NOMO-1 treated with dmso at 0.1 percent for 144 hours (cell line): Measurements from ENCODE around the gene DCC.

Source experiments
- DNase-seq: peaks from one replicate; lab custom pipeline; 2025; ENCODE audit not compliant: unreplicated experiment; lab: John Stamatoyannopoulos, UW

DCC gene

DNA sequence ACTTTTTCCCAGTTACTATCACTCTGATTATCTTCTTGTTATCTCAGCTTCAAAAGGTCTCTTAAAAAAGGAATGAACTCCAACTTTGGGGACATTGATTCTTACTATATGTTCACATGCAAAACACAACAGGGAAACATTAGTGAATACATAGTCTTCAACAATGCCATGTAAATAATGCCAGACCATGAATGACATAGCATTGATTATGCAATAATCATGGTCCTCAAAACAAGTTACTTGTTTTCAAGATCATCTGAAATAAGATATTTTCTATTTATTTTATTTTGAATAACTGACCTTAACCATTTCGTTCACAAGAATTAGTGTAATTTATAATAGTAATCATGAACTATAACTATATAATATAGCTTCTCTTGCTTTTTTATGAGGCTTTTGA is 982.2 kb downstream of the DCC start:
- no peak for DNase-seq

DNA sequence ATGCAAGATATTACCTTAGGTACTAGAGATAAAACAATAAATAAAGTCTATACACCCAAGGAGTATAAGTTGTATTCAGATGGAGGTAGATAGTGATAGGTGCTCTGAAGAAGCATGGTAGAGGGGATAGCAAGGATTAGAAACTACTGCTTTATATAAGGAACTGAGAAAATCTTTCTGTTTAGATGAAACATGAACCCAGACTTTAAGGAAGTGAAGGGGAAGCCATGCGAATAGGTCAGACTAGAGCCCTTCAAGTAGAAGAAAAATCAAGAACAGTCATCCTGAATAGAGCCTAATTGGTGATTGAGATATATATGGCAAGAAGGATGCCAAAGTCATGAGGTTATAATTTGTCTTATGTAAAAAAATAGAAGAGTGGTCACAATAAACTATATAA is 984.4 kb downstream of the DCC start:
- DNase-seq, result no peak

DNA sequence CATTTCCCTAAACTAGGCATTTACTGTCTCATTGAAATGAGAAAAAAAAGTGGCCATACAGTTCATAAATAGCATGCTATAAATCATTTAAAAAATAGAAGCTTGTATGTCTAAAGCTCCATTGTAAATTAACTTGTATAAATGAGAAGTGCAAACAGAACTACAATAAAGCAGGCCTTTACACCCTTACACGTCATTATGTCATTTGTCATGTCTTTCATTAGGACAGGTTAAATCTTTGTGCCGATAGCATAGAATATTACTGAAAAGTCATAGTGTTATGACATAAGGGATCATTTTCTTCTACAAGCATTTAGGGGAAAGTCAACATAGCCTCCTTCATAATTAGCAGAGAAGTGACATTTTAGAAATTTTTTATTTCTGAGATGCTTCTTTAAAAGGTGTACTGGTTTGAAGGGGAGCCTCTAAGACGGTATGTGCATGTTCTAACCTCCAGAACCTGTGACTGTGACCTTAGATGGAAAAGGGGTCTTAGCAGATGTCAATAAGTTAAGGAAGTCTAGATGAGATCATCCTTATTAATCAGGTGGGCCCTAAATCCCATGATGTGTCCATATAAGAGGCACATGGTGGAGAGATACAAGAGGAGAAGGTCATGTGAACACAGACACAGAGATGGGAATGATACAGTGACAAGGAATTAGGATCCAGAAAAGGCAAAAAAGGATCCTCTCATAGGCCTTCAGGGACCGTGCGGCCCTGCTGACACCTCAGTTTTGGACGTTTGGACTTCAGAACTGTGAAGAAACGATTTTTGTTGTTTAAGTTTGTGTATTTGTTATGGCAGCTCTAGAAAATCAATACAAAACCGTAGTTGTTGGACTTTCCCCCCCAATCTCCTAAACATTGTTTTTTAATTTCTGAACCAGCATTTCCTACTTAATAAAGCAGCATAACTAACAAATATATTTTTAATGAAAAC is 1020.8 kb downstream of the DCC start:
- no peak for DNase-seq

DNA sequence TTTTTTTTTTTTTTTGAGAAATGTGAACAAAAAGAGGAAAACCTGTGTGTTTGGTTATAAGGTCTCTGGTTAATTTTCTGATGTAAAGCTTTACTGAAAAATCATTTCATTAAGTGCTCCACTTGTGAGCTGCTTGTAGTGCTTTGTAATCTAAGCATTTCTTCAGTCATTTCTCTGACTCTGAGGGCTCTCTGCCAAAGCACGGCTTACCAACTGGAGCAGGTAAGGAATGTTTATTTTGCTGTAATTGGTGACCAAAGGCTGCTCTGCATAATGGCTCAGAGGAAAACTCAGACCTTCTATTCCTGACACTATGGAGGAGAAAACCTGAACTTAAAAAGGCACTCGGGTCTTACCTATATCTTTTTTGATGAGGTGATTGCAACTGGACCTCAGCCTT is 1035.6 kb downstream of the DCC start:
- no peak for DNase-seq

DNA sequence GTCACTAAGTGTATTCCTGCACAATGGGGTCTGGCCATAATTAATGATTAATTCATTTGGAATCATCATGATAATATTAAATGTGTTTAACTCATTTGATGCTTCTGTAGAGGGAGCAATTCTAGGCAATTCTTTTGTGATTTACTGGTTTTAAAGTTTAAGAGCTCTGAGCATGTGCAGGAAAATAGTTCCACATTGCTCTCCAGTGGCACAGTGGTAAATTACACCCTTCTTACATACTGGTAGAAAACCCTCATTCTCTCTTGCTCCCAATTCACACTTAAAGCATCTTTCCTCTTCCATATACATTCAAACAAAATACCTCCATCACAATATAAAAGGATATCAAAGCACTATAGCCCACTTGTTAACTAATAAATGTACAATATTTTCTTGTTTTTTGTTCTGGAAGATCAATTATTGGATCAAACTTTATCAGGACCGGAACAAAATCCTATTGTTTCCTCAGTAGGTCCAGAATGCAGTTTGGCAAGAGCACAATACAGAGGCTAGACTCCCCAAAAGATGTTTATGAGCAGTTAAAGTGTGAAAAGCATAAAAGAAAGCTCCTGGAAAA is 1040.2 kb downstream of the DCC start:
- DNase-seq, result no peak

DNA sequence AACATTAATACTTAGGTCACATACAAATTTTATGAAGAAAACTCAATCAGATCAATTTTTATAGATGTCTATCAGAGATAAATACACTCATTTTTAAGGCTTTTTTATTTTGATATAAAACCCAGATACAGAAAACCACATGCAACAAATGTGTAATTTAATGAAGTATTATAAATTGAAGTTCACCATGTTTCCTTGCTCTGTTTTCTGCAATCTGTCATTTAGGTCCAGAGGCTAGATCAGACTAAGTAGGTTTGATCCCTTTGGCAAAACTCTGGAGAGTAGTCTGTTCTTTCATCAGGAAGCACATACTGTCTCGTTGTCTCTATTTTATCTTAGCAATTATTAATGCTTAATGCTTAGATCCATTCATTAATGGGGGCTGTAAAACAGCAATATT is 1042.9 kb downstream of the DCC start:
- no peak for DNase-seq

DNA sequence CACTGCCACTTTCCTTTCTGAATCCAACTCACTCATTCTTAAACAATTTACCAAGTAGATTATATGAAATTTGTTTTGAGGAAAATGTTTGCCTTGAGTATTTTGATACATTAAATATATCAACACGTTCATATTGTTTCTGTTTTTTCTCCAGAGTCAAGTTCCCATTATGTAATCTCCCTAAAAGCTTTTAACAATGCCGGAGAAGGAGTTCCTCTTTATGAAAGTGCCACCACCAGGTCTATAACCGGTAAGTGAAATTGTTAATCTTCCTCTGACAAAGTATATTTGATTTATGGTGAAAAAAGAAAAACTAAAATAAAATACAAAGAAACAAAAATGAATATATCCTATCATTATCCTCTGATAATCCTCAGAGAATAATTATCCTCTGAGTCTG is 1045.9 kb downstream of the DCC start:
- DNase-seq, result no peak

DNA sequence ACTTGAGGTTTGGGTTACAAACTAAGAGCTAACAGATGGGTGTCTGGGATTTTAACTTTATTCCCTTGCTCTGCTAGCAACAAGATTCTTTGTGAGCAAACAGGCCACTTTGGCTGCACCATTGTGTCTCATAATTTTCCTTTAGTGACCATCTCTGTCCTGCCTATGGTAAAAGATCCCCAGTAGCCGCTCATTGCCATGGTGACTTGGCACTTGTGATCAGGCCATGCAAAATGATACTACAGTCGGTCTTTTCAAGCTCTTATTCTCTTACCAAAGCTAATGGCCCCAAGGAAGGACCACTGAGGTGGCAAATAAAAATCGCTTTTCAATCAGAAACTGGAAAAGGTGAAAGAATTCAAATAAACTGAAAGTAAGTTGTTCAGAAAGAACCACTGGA is 1047.6 kb downstream of the DCC start:
- no peak for DNase-seq

DNA sequence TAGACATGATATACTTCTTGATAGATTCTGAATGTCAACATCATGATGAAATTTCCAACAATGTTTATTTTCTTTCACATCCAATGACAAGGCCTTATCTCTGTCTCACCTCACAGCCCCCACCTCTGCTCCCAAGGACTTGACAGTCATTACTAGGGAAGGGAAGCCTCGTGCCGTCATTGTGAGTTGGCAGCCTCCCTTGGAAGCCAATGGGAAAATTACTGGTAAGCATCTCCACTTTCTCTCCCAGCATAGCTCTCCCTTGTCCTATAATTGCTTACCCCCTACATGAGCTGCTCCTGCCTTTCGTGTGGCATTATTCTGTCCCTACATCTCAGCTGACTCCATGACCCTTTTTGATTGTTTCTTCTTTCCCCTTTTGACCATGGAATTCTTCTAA is 1062.7 kb downstream of the DCC start:
- no peak for DNase-seq

DNA sequence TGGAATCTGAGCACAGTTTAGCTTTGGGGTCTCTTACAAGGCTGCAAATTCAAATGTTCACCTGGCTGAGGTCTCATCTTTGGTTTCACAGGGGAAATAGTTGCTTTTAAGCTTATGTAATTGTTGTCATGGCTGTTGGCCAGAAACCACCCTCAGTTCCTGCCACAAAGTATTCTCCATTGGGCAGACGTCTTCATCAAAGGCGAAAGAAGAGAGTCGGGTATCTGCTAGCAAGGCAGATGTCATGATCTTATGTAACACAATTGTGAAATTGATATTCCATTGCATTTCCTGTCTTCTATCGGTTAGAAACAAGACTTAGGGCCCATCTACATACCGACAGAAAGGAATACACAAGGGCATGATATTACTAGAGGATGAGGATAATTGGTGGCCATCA is 1068.3 kb downstream of the DCC start:
- DNase-seq, result no peak

DNA sequence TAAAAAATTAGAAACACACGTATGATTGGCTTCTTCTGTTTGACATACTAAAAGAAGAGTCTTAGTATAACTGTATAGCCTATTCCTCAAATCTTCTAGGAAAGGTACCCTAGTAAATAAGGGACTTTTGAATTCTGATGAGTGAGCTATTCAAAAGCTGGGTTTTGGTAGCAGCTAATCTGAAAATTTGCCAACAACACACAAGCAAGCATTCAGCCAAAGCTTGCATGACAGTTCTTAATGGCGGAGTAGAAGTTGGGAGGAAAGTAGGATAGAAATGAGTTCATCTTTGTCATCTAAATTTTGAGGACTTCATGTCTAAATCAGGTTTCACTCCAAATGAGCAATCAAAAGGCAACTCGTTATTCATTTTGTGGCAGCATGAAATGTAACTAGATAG is 1071.5 kb downstream of the DCC start:
- DNase-seq, result no peak

DNA sequence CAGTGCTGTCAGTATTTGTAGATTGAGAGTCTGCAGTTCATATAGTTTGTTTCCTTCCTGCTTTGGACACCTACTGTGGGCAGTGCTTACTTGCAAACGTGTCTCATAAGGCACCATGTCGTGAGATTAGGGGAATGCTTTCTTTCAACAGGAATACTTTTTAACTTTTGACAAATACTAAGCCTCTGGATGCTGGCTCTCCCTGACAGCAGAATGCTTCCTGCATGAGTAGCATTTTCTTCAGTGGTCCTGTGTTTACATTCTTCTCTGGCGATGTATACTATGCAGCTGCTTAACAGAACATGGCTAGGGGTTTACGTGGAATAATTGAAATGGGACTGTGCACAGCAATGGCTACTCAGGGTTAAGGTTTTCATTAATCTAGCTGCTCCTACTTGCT is 1077.0 kb downstream of the DCC start:
- DNase-seq, result no peak

DNA sequence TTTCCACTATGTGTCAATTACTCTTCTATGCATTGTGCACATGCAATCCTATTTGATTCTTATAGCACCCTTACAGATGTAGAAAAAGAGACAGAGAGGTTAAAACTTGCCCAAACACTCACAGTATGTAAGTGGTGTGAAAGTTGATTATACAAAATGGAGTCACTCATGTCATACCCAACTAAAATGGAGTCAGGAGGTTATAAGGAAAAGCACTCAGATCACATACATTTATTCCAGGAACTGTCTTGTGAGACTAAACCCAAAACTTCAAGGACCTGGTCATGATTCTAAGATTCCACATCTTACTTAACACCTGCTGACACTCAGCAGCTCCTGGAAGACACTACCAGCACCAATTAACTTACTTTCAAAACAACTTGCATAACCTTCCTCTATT is 1081.9 kb downstream of the DCC start:
- no peak for DNase-seq

DNA sequence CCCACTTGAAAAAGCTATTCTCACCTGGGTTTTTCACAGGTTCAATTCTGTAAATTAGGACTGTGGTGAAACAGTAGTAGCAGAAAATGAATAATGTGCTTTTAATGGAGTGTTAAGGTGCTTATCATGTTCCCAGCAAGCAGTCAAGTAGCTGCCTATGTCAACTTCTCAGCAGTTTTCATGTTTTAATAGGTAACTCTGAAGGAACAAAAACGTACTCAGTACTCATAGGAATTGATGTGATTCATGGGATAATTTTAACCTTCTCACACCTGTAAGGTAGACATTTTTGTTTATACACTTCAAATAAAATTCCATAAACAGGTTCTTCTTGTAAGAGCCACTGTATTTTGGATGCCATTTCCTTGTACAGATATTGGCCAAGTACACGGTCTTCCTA is 1082.9 kb downstream of the DCC start:
- no peak for DNase-seq

DNA sequence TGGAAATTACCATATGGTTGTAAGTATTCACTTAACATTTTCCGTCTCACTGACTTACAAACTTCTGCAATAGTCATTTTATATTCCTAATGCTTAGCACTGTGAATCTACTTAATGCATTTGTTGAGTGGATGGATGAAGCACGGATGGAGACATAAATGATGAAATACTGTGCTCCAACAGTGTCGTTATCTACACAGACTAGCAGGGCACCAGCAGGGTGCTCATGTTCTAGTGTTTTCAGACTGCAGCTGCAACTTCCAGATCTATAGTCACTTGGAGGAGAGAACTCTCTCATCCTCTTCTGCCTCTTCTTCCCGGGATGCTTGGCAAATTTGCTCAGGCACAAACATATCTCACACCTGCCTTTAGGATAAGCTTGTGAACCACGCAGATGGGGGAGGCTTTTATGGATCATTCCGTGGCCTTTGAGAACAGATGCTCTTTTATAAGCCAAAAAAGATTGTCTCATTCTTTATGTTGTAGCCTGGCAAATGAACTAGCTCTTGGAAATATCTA is 1086.7 kb downstream of the DCC start:
- DNase-seq, result no peak

DNA sequence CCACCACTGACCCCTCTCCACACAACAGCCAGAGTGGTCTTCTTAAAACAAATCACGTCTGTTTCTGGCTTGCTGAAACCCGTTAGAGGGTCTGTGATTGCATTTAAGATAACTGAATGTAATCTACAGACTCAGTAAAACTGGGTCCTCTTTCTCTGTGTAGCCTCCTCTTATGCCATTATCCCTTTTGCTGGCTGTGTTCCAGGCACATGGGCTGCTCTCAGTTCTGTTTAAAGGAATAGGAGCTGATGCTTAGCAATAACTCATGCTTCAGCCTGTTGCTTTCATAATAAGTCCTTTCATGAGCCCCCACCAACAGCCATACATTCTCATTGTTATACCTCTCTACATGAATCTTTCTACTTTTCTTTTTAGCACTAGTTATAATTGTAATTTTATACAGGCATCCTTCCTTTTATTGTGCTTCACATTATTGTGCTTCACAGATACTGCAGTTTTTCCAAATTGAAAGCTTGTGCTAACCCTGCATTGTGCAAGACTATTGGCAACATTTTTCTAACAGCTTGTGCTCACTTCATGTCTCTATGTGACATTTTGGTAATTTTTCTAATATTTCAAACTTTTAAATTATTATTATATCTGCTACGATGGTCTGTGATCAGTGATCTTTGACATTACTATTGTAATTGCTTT is 1101.9 kb downstream of the DCC start:
- no peak for DNase-seq

DNA sequence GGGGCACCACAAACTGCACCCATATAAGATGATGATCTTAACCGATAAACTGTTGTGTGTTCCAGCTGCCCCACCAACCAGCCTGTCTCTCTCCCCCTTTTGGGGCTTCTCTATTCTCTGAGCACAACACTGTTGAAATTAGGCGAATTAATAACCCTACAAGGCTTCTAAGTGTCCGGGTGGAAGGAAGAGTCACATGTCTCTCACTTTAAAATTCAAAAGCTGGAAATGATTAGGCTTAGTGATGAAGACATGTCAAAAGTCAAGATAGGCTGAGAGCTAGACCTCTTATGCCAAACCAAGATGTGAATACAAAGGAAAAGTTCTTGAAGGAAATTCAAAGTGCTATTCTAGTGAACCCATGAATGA is 1102.4 kb downstream of the DCC start:
- no peak for DNase-seq

DNA sequence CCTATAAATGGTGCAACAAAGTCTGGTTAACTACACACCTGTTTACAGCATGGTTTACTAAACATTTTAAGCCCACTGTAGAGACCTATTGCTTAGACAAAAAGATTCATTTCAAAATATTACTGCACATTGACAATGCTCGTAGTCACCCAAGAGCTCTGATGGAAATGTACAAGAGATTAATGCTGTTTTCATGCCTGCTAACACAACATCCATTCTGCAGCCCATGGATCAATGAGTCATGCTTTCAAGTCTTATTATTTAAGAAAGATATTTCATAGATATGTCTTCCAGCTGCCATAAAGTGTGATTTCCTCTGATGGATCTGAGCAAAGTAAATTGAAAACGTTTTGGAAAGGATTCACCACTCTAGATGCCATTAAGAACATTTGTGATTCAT is 1103.3 kb downstream of the DCC start:
- DNase-seq, result no peak

DNA sequence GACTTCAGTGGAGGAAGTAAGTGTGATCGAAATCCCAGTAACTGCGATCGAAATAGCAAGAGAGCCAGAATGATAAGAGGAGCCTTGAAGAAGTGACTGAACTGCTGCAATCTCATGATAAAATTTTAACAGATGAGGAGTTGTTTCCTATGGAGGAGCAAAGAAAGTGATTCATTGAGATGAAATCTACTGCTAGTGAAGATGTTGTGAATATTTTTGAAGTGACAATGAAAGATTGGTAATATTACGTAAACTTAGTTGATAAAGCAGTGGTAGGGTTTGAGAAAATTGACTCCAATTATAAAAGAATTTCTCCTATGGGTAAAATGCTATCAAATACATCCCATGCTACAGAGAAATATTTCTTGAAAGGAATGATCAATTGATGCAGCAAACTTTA is 1103.8 kb downstream of the DCC start:
- DNase-seq, result no peak

DNA sequence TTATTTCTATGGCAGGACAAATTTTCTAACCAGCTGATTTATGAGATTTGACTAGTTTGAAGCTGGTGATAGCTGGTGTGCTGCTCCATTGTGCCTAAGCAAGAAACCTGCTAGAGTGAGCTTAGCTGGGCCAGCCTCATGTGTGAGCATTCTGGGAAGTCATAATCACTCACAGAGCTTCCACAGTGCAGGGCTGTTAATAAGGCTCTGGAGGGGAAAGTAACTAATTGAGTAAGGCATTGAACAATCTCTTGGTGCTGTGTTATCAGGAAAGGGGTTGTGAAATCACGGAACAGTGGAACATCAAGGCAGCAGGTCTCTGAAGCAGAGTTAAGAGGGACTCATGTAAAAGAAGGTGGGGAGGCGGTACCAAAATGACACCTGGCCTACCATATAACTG is 1111.9 kb downstream of the DCC start:
- DNase-seq, result no peak

DNA sequence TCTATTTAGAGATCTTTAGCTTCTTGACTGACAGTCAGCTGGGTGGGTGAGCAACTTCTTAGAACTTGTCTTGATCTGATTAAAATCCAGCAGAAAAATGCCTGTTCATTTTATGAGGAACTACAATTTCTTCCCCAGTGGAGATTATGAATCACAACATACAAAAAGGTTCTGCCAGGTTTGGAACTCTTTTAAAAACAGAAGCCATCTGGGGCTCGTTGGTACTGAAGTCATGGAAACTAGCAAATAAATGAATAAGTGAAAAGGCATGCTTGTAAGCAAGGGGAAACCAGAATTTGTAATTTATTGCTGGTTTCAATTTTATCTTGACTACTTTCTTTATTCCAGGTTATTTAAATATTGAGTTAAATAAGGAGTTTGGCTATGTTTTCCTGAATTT is 1117.1 kb downstream of the DCC start:
- no peak for DNase-seq

DNA sequence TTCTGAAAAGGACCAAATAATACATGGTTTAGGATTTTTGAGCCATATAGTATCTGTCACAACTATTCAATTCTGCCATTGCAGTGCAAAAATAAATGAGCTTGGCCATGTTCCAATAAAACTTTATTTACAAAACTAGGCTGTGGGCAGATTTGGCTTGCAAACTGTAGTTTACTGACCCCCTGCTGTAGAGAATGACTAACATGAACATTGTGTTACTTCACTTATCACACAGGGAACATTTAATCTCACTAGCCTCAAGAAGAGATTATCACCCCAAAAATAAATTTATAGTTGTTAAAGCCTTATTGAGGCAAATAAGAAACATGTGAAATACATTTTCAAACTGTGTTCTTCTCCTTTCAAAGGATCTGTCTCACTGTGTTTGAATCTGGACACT is 1118.3 kb downstream of the DCC start:
- DNase-seq, result no peak
